Stomach smooth muscle (tissue), 2 donors: Measurements from ENCODE around the gene ARL15.

ENCODE experiments used
- H3K27ac ChIP-seq: one replicate; pipeline ENCODE4 v1.7.0; 2013; ENCODE audit warnings: mild to moderate bottlenecking, low read length, inconsistent platforms
- H3K27me3 ChIP-seq, 2 donors: one replicate each; pipeline ENCODE4 v1.7.0; 2013; ENCODE audit warnings: low read length in 2 of 2; ENCODE audit not compliant: insufficient read depth in 2 of 2, control insufficient read depth in 1 of 2
- H3K36me3 ChIP-seq, 2 donors: one replicate each; pipeline ENCODE4 v1.7.0; 2013; ENCODE audit warnings: low read length in 2 of 2; ENCODE audit not compliant: control insufficient read depth in 2 of 2, insufficient read depth in 2 of 2
- H3K4me1 ChIP-seq: one replicate; pipeline ENCODE4 v1.7.0; 2013; ENCODE audit warnings: low read length; ENCODE audit not compliant: control insufficient read depth, insufficient read depth
- H3K4me3 ChIP-seq, 2 donors: one replicate each; pipeline ENCODE4 v1.7.0; 2013; ENCODE audit warnings: low read length in 2 of 2
- H3K9ac ChIP-seq, 2 donors: one replicate each; pipeline ENCODE4 v1.7.0; 2013; ENCODE audit warnings: low read length in 2 of 2, mild to moderate bottlenecking in 1 of 2
- H3K9me3 ChIP-seq, 2 donors: one replicate each; pipeline ENCODE4 v1.7.0; 2013; ENCODE audit warnings: low read length in 2 of 2; ENCODE audit not compliant: control insufficient read depth in 2 of 2
- donor health status: healthy.
- donor health status: Pancreatic carcinoma.

The ARL15 gene

DNA sequence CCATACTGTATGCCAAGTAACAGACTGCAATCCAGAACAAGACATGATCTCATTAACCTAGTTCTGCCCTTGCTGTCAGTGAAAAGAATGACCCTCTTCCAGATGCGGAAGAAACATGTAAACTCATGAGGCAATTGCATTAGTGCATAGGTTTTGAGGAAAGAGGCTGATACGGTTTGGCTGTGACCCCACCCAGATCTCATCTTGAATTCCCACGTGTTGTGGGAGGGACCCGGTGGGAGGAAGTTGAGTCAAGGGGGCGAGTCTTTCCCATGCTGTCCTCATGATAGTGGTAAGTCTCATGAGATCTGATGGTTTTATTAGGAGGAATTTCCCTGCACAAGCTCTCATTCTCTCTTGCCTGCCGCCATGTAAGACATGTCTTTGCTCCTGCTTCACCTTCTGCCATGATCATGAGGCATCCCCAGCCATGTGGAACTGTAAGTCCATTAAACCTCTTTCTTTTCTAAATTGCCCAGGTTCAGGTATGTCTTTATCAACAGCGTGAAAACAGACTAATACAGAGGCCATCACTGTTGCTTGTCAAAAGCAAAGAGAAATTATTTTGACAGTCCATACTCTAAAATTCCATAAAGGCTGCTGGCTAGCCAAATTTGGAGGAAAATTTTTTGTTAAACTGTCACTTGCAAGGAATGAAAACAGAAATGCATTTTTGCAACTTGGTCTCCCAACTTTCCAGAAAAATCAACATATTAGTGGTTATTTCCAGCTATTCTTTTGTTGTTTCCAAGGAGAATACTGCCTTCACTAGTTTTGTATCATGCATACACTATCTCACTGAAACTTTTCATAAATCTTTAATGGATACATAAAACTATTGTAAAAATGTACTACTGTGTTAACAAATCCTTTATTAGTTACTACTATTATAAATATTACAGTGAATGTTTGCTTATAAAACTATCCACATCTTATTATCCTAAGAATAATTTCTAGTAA is 3.2 kb upstream of the ARL15 start:
- no peak overlapping the region for H3K27ac ChIP-seq
- H3K9me3 ChIP-seq, result no peaks in the 10 kb centered on the region
- no peaks in the 10 kb centered on the region for H3K27me3 ChIP-seq
- H3K4me3 ChIP-seq, result no peak overlapping the region
- H3K36me3 ChIP-seq, result no peaks in the 10 kb centered on the region
- H3K4me1 ChIP-seq, result peaks cover 11% of the 10 kb centered on the region
- H3K9ac ChIP-seq, result no peak overlapping the region

DNA sequence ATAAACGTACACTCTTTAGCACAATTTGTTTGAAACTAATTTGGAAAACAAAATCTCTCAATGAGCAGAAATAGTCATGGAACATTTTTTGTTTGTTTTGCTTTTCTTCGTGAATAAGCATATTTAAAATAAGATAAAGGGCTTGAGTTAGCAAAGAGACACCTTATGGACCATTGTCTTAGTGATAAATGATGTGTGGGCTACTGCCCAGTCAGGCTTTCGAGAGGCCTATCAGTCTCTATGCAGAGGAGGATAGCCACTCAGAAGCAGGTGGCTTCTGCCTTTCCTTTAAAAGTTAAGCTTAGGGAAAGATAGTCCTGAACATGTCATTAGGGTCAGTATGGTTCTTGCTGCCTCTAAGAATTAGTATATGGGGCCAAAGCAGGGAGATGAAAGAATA is 2.1 kb upstream of the ARL15 start:
- Histone ChIP-seq H3K9ac (no peak overlapping the region), H3K27ac (no peak overlapping the region), H3K4me3 (no peak overlapping the region), H3K27me3 (no peaks in the 10 kb centered on the region), H3K36me3 (no peaks in the 10 kb centered on the region), H3K4me1 (peaks cover 11% of the 10 kb centered on the region), H3K9me3 (no peaks in the 10 kb centered on the region)

DNA sequence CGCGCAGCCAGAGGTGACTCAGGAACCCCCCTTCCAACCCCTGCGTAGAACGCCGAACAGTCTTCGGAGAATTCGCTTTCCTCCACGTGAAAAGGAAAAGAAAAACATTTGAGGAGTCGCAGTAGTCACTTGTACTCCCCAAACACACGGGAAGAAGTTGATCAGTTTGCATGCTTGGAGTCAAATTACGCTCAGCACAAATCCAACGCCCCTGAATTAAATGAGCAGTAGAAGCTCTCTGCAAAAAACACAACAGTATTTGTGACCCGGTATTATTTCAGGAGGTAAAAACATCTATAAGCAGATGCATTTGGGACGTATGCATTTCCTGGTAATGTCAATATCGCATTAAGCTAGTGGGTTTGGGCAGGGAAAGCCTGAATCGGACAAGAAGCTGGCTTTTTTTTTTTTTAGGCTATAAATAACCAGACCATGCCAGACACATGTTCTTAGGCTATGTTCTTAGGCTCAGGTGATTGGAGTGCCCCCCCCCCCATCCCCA is 854 bp upstream of the ARL15 start:
- peak overlapping the region; percentile 73 to 90 for H3K9ac ChIP-seq
- H3K27ac ChIP-seq, result peak overlapping the region; percentile 53
- H3K36me3 ChIP-seq, result no peaks in the 10 kb centered on the region
- no peaks in the 10 kb centered on the region for H3K9me3 ChIP-seq
- peak overlapping the region; percentile 91 to 98 for H3K4me3 ChIP-seq
- peaks cover 11% of the 10 kb centered on the region for H3K4me1 ChIP-seq
- no peaks in the 10 kb centered on the region for H3K27me3 ChIP-seq

DNA sequence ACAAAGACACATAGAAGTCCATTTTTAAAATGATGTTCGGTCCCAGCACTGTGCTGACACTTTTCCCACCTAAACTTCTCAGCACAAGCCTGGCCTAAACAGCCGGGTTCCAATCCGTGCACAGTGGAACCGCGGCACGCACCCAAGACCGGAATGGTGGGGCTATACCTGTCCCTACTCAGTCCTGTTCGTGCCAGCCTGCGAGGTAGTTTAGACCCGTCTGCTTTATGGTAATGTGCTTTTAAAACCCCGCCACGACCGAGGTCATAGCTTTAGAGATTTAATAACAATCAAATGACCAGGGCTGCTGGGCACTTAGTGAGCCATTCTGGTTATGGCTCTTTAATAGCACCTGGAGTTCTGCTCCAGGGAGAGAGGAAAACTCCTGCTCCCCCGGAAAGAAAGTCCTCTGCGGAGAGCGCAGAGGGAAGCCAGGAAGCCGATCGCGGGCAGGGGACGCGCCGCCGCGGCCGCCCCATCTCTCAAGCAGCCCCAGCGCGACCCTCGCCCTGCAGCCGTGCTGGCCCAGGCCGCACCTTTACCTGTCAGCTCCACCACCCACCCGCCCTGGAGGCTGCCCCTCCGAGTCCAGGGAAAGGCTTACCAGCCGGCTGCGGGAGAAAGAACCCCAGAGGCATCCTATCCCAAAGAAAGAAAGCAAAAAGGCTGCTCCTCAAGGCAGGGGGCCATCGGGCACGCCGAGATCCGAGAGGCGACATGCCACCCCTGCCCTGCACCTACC is 511 bp downstream of the ARL15 start:
- no peaks in the 10 kb centered on the region for H3K36me3 ChIP-seq
- peak overlapping the region; percentile 53 for H3K27ac ChIP-seq
- H3K9ac ChIP-seq, result peak overlapping the region; percentile 90
- H3K4me1 ChIP-seq, result peaks cover 11% of the 10 kb centered on the region
- H3K27me3 ChIP-seq, result no peaks in the 10 kb centered on the region
- H3K9me3 ChIP-seq, result no peaks in the 10 kb centered on the region
- peak overlapping the region; percentile 91 to 98 for H3K4me3 ChIP-seq

DNA sequence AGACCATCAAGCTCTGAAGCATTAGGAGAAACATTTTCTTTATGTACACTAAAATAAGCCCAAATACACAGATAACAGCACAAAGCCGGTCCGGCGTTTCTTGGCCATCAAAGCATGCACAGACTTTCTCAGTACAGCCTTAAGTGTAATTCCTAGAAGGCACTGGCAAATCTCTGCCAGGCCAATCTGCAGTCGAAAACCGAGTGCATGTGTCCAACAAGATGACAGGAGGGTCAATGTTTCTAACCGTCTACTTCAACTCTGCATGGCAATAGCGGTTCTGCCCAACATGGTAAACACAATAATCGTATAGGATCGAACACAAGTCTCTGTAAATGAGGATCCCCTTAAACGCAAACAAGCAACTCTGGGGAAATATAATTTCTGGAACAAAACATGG is 1.1 kb downstream of the ARL15 start:
- H3K9ac ChIP-seq, result peak overlapping the region; percentile 90
- peak overlapping the region; percentile 91 to 98 for H3K4me3 ChIP-seq
- no peaks in the 10 kb centered on the region for H3K9me3 ChIP-seq
- no peaks in the 10 kb centered on the region for H3K27me3 ChIP-seq
- peaks cover 11% of the 10 kb centered on the region for H3K4me1 ChIP-seq
- H3K27ac ChIP-seq, result no peak overlapping the region
- no peaks in the 10 kb centered on the region for H3K36me3 ChIP-seq

DNA sequence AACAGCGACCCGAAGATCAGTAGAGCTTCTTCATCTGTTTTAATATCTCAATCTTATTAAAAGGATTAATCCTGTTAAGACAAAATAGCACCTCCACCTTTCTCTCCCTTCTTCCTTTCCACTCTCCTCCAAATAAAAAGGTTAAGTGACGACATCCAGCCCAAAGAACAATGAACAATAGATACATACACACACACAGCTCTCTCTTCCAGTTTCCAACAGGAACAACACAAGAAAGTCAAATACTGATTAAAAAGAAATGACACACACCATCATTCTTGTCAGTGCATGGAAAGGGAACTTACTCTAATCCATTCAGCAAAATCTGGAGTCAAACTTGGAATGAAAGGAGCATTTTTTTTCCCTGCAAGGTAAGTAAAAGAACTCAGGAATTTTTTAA is 2.8 kb downstream of the ARL15 start:
- H3K9ac ChIP-seq, result no peak overlapping the region
- H3K36me3 ChIP-seq, result no peaks in the 10 kb centered on the region
- H3K27ac ChIP-seq, result no peak overlapping the region
- H3K27me3 ChIP-seq, result no peaks in the 10 kb centered on the region
- H3K4me1 ChIP-seq, result peaks cover 11% of the 10 kb centered on the region
- no peaks in the 10 kb centered on the region for H3K9me3 ChIP-seq
- no peak overlapping the region for H3K4me3 ChIP-seq

DNA sequence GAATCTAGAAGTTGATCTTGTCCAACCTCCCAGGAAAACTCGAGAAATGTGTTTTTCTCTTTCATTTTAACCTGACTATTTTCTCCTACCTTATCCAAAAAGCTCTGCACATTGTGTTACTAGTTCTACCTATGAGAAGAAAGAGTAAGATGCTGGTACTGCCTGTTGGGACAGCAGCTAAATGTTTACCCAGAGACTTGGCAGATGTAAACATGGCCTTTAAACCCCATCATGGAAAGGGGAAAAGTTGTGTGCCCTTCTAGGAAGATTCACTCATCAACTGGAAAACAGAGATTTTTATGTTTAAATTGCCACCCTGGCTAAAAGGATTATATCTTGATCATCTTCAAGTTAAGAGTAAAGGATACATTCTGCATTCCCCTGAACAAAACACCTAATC is 3.5 kb downstream of the ARL15 start:
- Histone ChIP-seq H3K9me3 (no peaks in the 10 kb centered on the region), H3K9ac (no peak overlapping the region), H3K27me3 (no peaks in the 10 kb centered on the region), H3K36me3 (no peaks in the 10 kb centered on the region), H3K27ac (no peak overlapping the region), H3K4me1 (peaks cover 11% of the 10 kb centered on the region), H3K4me3 (no peak overlapping the region)

DNA sequence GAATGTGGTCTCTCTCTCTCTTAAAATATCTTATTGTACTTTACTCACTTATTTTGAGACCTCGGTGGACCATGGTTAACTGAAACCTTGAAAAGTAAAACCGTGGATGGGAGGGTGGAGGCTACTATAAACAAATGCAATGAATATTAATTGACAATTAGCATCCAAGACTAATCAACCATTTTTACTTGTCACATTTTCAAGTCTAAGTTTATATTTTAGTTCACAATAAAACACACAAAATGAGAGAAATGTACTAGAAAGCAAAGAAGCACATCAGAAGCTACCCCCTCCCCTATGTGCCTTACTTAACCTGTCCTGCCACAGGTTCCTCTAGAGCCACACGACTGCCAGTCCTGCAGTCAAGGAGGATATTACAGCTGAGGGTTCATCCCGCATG is 4.6 kb downstream of the ARL15 start:
- Histone ChIP-seq H3K36me3 (no peaks in the 10 kb centered on the region), H3K9ac (no peak overlapping the region), H3K27ac (no peak overlapping the region), H3K4me3 (no peak overlapping the region), H3K27me3 (no peaks in the 10 kb centered on the region), H3K9me3 (no peaks in the 10 kb centered on the region), H3K4me1 (peaks cover 3% of the 10 kb centered on the region)

DNA sequence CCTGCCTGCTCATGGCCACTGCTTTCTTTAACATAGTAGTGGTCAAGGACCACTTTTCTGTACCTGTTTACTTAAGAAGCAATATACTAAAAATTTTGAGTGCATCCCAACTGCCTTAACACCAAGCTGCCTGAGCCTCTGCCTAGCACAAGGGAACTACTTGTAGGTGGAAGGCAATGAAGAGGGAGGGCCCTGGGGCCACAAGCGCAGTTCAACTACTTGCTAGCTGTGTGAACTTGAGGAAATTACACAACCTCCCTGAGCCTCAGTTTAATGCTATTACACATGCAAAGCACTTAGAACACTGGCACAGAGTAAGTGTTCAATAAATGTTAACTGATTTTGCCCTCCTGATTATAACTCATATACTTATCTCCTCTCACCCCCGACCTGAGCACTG is 6.3 kb downstream of the ARL15 start:
- no peaks in the 10 kb centered on the region for H3K27me3 ChIP-seq
- H3K9ac ChIP-seq, result no peak overlapping the region
- H3K36me3 ChIP-seq, result no peaks in the 10 kb centered on the region
- no peaks in the 10 kb centered on the region for H3K9me3 ChIP-seq
- H3K27ac ChIP-seq, result no peak overlapping the region
- H3K4me1 ChIP-seq, result peaks cover under 1% of the 10 kb centered on the region
- H3K4me3 ChIP-seq, result no peak overlapping the region

DNA sequence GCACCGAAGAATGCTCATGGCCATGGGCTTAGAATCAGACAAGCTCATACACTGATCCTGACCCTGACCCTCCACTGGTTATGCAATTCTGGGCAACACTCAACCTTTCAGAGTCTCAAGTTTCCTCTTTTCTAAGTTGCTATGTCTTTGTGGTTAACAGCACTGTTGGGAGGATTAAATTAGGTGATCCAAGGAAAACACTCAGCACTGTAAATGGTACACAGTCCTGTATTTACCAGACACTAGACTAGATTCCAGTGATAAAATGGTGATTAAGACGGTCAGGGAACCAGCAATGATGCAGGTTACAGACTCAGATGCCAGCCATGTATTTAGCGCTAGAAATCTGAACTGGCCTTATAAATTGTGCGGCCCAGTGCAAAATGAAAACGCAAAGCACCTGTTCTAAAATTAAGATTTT is 8.1 kb downstream of the ARL15 start:
- H3K4me1 ChIP-seq, result no peaks in the 10 kb centered on the region
- H3K27ac ChIP-seq, result no peak overlapping the region
- H3K36me3 ChIP-seq, result no peaks in the 10 kb centered on the region
- H3K27me3 ChIP-seq, result no peaks in the 10 kb centered on the region
- no peaks in the 10 kb centered on the region for H3K9me3 ChIP-seq
- no peak overlapping the region for H3K9ac ChIP-seq
- no peak overlapping the region for H3K4me3 ChIP-seq
